ENCODE data around the gene HYI.
A peak's percentile ranks its signal among the peaks of the same experiment; 100 is the strongest.
"Not testable (repeated sequence)": the region's sequence is repeated elsewhere in the genome, so short reads cannot be mapped to it uniquely, and the experiment has no call there.

HYI gene

DNA sequence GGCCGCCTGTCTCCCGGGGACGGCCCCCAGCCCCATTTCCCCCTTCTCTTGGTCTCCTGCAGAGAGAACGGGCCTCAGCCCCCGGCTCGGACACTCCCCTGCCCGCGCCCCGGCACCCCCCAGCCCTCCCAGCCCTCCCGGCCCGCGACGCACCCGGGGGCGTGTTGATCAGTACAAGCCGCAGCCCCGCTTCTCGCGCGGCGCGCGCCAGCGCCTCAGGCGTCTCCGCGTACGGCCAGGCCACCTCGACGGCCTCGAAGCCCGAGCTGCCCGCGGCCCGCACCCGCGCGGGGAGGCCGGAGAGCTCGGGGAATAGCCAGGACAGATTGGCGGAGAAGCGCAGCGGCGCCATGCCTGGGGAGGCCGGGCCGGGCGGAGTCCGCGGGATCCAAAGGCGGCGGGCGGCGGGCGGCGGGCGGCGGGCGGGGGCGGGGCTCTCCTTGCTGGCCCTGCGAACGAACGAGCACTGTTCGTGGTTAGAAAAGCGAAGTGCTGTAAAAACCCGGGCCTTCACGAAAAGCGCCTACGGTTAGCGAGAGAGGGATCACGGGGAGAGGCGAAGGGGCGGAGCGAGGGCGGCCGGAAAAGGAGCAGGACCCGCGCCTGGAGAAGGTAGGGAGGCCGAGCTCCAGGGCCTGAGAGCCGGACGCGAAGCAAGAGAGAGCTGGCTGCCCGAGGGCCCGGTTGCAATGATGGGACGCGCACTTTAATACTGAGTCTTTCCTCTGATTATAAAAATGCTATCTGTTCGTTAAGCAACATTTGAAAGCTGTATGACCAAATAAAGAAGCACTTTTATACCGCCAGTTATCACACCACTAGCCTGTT, at the start of gene HYI:
TSS of gene HYI (minus strand) at position 490 of the 828 bp plus-strand sequence. CDS start at position 352, 138 bp downstream.
- DNase-seq (ENCODE audit: low spot score), result peak; percentile 49

GRCh38 chr1:43501806-43502205, 48.1 kb upstream of the HYI start:
- DNase-seq (ENCODE audit: low spot score), result not testable (repeated sequence)

DNA sequence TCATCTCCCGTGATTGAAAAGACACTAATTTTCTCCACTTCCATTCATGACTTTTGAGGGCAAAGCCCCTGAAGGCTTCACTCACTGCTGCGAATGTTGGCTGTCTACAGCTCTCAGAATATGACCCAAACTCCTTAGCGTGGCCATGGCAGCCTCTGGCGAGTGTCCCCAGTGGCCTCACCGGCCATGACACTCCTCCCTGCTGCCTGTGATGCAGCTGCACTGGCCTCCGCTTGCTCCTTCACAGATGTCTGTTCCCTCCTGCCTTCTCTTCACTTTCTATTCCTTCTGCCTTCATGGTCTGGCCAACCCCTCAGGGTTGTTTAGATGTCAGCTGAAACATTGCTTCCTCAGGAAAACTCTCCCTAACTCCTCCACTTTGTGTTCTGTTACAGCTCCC, 46.2 kb upstream of the HYI start:
- DNase-seq (ENCODE audit: low spot score), result no peak

DNA sequence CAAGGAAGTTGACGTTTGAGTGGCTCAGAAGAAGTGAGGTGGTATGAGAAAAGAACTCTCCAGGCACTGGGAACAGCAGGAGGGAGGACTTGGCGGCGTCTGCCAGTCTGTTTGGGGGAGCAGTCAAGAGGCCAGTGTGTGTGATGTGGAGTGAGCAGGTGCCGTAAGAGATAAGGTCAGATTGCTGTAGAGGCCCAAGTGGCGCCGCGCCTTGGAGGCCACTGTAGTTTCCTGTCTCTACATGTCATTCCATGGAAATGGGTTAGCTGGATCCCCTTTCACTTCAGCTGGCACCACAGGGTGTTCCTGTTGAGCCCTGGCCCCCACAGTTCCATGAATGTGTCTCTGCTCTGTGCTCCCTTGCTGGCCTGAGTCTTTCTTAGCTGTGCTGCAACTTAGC, 41.5 kb upstream of the HYI start:
- peak; percentile 51 for DNase-seq (ENCODE audit: low spot score)

GRCh38 chr1:43493661-43494450, 40.1 kb upstream of the HYI start:
- DNase-seq (ENCODE audit: low spot score), result no peak

DNA sequence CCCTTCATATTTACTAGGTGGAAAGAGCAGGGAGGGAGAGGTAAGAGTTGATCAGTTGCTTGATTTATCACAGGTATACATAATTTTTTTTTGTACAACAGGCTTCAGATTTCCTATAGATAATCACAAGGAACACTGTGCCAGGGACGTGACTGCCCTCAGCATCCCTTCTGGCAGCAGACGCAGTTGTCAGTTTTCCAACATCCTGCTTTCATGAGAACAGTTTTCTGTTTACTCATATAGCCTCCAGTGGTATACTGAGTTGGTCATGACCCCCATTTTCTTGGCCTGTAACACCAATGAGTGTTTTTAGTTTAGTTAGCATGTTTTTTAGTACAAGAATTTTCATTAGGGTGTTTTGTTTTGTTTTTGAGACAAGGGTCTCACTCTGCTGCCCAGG, 39.1 kb upstream of the HYI start:
- no peak for DNase-seq (ENCODE audit: low spot score)

DNA sequence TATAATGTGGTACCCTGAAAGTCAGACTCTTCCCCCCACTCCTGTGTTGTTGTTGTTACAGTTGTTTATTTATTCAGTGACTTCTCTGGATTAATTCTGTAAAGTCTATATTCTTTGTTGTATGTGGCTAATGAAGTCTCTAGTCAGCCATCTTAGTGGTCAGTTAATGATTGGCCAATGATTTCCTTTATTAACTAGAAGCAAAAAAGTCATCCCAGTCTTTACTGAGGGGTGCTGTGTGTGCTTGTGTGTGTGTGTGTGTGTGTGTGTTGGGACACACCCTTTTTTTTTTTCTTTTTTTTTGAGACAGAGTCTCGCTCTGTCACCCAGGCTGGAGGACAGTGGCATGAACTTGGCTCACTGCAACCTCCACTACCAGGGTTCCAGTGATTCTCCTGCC, 37.3 kb upstream of the HYI start:
- DNase-seq (ENCODE audit: low spot score), result no peak

- DNase-seq (ENCODE audit: low spot score), result no peak
Observed at GRCh38 chr1:43488165-43488564, 34.4 kb upstream of the HYI start.

DNA sequence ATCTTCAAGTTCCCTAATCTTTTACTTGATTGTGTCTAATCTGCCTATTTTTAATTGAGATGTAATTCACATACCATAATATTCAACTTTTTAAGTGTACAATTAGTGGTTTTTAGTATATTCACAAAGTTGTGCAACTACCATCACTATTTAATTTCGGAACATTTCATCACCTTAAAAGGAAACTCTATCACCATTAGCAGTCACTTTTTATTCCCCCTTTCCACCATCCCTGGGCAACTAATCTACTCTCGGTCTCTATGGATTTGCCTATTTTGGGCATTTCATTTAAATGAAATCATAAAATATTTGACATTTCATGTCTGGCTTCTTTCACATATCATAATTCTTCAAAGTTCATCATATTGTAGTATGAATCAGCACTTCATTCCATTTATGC, 30.6 kb upstream of the HYI start:
- no peak for DNase-seq (ENCODE audit: low spot score)

DNA sequence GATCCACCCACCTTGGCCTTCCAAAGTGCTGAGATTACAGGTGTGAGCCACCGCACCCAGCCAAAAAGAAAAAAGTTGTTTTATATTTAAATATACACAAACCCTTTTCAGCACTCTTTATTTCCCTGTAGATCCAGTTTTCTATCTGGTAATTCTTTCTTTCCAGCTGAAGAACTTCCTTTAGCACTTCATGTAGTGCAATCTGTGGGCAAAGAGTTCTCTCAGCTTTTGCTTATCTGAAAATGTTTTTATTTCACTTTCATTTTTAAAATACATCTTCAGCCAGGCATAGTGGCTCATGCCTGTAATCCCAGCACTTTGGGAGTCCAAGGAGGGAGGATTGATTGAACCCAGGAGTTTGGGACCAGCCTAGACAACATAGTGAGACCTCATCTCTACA, 28.5 kb upstream of the HYI start:
- no peak for DNase-seq (ENCODE audit: low spot score)

GRCh38 chr1:43481491-43481890, 27.8 kb upstream of the HYI start:
- no peak for DNase-seq (ENCODE audit: low spot score)

DNA sequence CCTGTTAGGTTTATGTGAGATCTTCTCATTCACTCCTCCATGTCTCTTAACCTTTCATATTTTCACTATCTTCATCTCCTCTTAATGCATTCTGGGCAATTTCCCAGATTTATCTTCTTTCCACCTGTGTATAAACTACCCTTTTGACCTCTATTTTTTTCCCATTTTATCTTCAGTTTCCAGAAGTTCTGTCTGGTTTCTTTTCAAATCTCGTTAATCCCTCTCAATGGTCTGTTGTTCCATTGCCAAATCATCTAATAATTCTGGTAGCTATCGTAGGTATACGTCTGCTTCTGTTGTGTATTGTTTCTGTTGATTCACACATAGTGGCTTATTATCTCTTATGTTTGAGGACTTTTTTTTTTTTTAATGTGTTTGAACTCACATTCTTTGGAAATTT, 25.7 kb upstream of the HYI start:
- DNase-seq (ENCODE audit: low spot score), result no peak

- no peak for DNase-seq (ENCODE audit: low spot score)
Observed at GRCh38 chr1:43477716-43478115, 24.0 kb upstream of the HYI start.

DNA sequence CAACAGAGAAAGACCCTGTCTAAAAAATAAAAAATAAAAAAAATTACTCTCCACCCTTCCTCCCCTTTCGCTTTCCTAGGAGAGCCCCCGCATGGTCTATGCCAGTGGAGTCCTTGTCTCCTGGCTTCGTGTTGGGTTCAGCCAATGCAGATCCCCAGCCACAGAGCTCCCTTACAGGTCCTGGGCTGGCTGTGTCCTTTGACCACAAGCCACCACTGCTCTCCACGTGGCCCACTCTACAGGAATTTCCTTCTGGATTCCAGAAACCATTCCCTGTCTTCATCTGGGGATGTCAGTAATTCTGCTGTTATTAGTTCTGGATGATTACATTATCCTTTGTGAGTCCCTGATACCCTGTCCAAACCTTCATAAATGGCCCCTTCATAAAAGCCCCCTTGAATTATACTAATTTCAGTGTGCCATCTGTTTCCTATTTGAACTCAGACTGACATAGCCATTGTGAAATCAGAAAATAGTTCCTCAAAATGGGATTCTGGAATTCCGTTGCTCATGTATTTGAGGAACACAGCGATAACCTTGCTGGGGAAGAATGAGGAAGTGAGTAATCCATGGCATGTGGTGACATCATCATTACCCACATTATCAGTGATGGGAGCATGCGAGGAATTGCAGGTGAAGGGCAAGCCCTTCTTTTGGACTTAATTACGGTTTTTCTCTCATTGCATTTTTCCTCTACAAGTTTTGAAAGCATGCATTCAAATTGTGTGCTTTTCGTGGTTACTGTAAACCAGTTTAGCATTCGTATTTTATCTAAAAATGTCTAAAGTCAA, 22.1 kb upstream of the HYI start:
- not testable (repeated sequence) for DNase-seq (ENCODE audit: low spot score)

- no peak for DNase-seq (ENCODE audit: low spot score)
Observed at GRCh38 chr1:43473463-43473862, 19.7 kb upstream of the HYI start.

- not testable (repeated sequence) for DNase-seq (ENCODE audit: low spot score)
Observed at GRCh38 chr1:43472463-43473151, 18.9 kb upstream of the HYI start.

DNA sequence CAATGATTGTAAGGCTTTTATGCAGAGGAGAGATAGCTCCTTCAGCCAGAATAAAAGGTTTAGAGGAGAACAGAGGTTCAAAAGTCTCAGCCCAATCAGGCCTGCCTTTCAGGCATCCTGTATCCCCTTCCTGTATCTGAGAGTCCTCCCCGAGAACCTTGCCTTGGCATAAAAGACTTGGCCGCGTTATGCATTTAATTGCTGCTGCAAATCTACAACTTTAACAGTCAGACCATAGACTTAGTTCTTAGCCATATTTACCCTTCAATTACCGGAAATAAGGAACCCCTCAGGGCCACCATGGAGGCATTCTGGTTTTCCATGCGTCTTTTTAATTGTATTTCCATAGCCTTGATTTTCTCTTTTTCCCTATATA, 18.3 kb upstream of the HYI start:
- DNase-seq (ENCODE audit: low spot score), result no peak

GRCh38 chr1:43469932-43470331, 16.2 kb upstream of the HYI start:
- no peak for DNase-seq (ENCODE audit: low spot score)

DNA sequence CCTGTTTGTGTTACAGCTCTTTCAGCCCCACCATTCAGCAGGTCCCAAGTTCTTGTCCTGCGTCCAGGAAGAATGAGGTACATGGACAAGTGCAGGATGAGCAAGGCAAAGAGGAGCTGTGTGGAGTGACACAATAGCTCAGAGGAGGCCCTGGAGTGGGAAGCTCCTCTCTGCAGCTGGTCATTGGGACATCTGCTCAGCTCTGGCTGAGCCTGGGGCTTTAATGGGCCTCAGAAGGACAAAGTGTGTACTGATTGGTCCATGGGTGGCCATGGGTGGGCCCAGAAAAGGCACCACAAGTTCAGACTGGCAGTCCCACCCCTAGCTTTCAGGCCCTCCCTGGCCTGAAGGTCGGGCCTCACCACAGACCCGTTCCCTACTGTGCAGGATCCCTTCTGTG, 14.7 kb upstream of the HYI start:
- no peak for DNase-seq (ENCODE audit: low spot score)

- no peak for DNase-seq (ENCODE audit: low spot score)
Observed at GRCh38 chr1:43466403-43466802, 12.7 kb upstream of the HYI start.

DNA sequence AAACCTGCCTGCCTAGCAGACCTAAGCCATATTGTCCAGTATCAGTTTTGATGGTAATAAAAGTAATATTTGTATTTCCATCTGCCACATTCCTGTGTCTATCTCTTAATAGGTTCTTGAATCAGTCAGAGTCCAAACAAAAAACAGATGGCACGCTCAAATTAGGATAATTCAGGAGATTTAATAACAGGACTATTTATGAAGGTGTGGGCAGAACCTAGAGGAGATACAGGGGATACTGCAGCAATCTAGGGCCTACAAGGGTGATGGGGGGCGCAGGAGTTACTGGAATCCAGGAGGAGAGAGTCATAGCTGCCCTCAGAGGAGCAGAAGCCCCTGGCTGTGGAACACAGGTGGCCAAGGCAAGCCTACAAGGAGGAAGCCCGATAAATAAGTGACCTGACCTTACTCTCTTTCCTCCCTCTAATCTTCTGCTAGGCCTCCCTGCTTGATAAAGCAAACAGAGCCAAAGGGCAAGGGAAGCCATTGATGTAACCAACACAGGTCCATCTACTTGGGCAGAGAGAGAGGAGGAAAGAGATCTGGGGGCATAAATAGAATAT, 11.9 kb upstream of the HYI start:
- DNase-seq (ENCODE audit: low spot score), result no peak

Data from hematopoietic multipotent progenitor cell treated with erythropoietin and hydrocortisone succinate and interleukin-3 and kit ligand, for 17 days (in vitro differentiated cells).